Measurements from ENCODE around the gene RXRG.

RXRG gene

DNA sequence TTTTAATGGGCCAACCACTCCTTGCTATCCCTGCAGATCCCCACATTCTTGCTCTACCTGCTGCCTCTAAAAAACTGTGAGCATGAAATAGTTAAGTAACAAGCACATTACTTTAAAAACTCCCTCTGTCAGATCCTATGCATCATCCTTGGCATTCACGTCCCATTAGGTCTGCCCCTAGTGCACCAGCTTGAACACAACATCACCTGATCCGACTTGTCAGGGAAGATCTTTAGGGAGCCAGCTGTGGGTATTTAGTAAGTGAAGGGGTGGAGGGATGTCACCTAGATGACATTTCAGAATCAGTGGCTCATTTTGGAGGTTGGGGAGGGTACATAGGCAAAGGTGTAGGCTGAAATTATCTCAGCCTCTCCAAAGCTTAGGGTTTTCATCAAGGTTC, 33.5 kb downstream of the RXRG start:
- H3K4me3 ChIP-seq (ENCODE audit: low read depth, low read length), result no peak overlapping the region

DNA sequence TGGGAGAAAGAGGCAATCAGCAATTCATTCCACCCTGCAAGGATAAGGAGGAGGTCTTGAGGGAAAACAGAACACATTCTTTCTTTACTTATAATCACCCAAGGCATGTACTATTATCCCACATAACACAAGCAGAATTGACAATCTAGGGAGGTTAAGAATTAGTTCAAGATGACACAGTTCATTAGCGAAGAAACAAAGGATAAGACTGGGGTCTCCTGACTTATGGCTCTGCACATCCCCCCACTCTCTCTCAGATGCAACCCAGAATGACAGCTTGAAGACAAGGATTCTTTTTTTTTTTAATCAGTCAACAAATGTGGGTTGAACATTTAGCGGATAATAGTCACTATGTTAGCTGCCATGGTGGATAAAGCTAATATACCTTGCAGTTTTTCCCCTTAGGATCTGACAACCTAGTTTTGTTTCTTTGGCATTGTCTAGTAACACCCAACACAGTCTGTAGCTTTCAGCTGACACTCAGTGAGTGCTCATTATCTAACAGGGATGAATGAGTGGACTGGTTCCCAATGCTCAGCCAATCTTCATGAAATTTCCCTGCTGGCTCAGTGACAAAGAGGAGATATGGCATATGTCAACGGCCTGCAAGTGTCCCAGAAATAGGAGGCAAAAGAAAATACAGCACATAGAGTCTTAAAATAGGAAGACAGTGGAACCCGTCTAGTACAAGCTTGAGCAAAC, 35.1 kb downstream of the RXRG start:
- no peak overlapping the region for H3K4me3 ChIP-seq (ENCODE audit: low read depth, low read length)

DNA sequence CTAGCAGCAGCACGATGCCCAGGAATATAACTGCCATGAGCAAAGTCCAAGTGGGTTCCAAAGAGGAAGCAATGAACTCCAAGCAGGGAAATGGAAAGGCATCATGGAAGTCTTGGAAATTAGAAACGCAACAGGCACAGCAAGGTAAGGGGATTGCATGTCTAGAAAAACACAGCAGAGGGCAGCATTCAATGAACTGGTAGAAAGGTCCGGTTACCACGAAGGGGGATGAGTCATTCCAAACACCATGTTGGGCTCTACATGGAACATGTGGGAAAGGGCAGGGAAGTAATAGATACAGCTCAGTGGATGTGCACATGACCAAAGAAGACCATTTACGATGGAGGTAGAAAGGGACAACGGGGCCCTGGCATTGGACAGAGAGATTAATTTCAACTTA, 36.4 kb downstream of the RXRG start:
- H3K4me3 ChIP-seq (ENCODE audit: low read depth, low read length), result no peak overlapping the region

DNA sequence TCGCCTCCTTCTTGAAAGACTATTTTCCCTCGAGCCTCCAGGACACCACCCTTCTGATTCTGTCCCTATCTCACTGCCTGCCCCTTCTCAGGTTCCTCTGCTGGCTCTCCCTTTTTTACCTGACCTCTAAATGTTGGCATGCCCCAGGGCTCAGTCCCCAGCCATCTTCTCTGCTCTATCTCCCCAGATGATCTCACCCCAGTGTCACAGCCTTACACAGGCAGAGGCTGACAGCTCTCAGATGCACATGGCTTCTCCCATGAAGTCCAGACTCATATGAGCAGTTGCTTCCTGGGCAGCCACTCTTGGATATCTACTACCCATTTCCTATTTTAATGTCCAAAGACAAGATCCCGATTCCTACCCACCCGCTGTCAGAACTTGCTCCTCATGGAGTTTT, 37.5 kb downstream of the RXRG start:
- H3K4me3 ChIP-seq (ENCODE audit: low read depth, low read length), result no peak overlapping the region

DNA sequence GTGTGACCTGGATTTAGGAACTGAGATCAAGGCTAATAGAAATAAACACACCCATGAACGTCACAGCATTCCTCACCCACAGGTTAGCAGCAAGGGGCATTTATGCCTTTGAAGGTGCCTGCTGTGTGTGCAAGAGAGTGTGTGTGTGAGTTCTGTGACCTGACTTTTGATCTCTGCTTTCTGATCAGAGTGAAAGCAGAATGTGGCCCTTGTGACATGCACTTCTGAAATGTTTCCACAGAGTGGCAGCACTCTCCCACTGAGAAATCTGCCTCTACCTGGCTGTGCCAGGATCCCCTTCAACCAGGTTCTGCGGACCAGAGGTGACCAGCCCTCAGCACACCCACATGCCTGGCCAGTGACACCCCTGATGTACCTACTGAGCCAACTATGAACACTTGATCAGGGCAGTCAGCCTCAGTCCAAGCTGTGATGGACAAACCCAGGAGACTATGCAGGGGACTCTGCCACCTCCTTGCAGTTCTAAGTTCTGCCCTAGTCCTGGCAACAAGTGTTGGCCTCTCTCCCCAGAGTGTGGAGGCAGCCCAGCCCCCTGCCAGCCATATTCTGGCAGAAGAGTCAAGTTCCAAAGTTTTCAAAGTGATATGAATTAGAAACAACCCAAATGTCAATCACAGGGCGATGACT, 41.0 kb downstream of the RXRG start:
- H3K4me3 ChIP-seq (ENCODE audit: low read depth, low read length), result no peak overlapping the region

DNA sequence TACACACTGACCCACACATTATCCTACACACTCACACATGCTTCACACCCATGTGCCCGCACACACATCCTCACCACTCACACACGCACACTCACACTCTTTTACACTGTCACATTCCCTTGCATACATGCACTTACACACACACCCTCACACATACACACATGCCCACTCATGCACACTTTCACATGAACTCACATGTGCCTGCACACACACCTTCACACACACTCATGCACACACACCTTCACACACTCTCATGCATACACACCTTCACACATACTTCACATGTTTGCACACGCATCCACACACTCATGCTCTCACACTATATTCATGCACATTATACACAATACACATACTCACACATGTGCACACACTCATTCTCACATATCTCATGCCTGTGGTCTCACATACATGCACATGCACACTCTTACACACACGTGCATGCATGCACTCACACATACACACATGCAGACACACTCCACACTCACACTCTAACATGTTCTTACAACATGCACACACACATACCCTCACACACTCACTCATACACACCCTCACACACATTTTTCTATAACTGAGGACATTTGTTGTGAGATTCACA, 42.3 kb downstream of the RXRG start:
- no peak overlapping the region for H3K4me3 ChIP-seq (ENCODE audit: low read depth, low read length)

DNA sequence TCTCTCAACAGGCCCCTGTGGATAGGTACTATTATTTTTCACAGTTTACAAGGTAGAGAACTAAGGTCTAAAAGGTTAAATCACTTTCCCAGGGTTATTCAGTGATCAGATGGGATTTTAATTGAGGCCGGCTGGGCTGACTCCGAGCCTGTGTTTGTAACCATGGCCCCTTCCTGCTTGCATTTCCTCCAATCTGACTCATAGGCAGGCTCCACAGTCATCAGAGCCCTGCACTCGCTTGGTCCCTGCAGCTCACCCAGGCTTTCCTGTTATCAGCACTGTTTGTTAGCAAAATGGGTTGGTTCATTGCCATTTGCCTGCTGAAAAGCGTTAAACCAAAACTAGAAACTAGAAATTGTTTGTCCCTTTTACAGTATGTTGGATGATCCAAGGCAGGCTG, 47.0 kb downstream of the RXRG start:
- no peak overlapping the region for H3K4me3 ChIP-seq (ENCODE audit: low read depth, low read length)

DNA sequence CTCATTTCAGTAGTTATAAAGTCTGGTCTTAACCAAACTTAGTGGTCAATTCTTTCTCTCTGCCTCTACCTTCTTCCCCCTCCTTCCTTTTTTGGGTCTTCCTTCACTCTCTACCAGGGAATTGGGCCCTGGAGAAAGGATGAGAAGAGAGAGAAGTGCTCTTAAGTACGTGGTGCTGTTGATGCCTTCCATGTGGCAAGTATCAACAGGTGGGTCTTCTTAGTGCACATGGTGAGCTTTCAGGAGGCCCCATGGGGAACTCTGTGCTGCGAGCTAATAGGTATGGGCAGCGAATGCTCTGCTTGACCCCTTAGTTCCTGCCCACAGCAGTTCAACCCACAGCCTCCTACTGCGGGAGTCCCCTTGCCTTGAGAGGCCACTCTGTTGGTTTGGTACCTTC, 49.0 kb downstream of the RXRG start:
- no peak overlapping the region for H3K4me3 ChIP-seq (ENCODE audit: low read depth, low read length)

DNA sequence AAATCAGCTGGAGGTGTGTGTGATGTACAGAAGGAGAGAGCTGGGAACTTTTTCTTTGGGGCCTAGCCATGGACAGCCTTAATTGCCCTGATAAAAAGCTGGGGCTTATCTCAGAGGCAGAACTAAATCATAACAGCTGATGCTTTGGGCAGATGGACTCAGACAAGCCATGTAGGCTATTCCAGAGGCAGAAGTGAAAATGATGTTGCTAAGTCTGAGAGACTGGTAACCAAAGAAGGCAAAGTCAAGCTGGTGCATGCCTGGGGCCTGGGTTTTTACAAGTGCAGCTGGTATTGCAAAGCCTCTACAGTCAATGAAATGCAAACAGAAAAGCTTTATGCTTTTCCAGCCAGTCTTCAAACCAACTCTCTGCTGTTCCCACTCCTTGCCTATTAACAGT, 49.4 kb downstream of the RXRG start:
- no peak overlapping the region for H3K4me3 ChIP-seq (ENCODE audit: low read depth, low read length)

DNA sequence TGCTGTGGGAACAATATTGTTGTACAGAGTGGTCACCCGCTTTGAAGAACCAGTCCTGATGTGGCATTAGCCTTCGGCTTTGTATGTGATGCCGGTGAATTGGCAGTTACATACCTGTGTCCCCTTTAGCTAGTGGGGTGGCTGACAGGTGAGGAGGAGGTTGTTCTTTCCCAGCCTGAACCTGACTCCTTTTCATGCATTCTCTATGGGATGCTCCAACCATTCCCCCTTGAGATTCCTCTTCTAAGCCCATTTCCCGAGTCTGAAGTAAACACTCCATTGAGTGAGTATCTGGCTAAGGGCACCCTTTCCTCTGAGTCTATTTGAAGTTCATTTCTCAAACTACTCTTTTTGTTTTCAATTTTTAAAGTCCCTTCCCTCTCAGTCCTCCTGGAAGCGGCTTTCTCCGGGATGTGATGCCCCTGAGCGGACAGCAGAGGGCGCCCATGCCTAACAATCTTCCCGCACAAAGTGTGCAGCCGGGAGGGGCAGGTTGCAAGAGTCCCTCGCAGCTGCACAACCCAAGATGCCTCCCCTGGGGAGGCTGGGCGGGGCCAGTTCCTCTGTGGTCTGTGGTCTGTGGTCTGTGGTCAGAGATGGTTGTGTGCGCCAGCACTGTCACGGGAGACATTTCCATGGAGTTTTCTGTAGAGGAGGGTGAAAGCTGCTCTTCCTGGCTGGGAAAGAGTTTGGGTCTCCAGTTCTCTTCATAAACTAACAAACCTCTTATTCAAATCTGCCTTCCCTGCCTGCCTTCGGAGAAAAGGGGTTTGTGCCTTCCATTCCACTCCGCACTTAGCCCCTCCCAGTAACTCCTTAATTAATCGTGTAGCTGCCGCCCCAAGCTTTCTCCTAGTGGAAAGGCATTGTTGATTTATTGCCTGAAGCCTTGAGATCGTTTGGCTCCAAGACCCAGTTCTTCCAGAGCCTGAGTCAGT, 52.0 kb downstream of the RXRG start:
- no peak overlapping the region for H3K4me3 ChIP-seq (ENCODE audit: low read depth, low read length)

DNA sequence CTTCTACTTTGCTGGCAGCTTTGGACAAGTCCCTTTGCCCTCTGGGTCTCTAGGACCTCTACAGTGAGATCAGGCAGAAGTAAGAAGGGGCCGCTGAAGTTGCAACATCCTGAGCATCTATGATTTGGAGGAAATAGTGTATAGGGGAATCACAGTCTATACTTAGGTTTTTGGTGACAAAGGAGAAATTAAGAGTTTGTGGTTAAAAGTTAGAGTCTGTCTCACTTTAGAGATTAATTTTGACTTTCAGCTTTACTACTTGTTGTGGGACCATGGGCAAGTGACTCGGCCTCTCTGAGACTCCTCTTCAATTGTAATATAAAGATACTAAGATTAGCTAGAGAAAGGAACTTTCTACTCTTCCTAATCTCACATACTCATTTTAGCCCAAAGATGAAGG, 55.3 kb downstream of the RXRG start:
- H3K4me3 ChIP-seq (ENCODE audit: low read depth, low read length), result no peak overlapping the region

DNA sequence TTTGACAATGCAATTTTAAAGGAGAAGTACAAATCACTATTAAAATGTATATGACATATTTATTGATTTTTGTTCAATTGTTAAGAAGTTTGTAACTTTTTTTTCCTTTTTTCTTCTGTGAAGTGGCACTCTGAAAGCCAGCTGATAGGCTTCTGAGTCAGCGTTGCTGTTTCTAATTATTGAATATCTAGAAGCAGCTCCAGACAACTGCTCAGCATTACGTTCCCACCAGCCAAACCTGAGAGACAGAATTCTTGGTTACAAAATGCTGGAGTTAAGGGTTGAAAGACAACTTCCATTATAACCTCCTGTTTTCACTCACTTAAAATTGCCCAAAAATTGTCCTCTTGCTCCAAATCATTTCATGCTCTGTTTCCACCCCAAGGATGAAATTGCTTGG, 57.0 kb downstream of the RXRG start:
- no peak overlapping the region for H3K4me3 ChIP-seq (ENCODE audit: low read depth, low read length)

DNA sequence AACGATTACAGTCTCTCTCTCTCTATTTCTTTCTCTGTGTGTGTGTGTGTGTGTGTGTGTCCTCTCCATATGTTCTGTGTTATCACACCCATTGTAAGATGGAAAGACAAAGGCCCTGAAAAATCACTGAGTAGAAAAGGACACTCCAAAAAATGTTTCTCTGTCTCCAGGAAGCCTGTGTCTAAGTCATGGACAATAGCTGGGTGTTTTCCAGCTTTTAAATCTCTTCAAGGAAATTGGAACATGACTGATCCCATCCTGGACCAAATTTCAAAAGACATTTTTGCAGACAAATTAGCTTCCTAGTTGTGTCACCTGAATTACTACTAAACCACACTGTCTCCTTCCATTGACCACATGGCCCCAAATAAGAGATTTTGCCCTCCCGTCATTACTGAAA, 57.4 kb downstream of the RXRG start:
- no peak overlapping the region for H3K4me3 ChIP-seq (ENCODE audit: low read depth, low read length)

DNA sequence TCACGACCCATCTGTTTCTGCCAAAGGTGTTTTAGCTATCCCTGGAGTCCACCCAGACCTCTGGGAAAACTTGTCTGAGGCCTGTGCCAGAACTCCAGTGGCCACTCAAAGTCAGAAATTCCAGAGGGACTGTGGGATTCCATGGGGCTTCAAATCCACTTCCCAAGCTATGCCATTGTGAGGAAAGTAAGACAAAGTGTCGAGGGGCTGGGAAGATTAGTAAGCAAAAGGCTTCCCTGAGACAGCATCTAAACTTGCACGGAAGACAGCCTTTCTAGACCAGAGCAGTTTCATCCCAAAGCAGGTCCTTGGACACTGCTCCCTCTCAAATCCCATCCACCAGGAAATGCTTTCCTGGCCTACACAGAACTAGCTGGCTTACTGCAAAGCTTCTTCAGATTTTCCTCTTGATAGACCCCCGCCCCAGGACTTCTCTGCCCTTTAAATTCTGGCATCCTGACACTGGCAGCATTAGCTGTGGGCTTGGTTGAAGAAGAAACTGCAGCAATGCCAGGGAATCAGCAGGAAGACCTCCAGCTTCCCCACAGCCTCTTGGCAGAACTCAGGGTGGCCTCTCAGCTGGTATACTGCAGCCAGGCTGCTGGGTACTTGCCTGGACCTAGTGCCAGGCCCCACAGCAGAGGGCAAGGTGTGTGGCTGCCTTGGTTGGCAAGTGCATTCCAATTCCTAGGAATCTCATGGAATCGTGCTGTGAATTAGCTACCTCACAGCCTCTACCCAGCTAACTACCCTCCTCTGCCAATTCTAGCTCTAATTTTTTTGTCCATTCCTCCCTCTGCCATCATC, 61.1 kb downstream of the RXRG start:
- H3K4me3 ChIP-seq (ENCODE audit: low read depth, low read length), result no peak overlapping the region

DNA sequence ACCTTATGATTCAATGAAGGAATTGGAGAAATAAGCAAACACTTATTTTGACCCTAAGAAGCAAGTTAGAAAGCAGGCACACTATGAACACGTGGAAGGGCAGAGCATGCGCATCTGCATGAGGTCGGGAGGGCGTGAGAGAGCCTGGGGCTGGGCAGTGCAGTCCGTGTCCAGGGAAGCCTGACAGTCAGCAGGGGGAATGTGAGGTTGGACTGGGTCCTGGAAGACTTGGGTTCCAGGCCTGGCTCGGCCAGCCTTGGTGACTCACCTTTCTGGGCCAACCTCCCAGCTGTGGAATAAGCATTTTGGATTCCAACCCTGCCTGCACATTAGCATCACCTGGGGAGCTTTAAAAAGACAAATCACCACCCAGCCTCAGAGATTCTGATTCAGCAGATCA, 61.9 kb downstream of the RXRG start:
- H3K4me3 ChIP-seq (ENCODE audit: low read depth, low read length), result no peak overlapping the region

DNA sequence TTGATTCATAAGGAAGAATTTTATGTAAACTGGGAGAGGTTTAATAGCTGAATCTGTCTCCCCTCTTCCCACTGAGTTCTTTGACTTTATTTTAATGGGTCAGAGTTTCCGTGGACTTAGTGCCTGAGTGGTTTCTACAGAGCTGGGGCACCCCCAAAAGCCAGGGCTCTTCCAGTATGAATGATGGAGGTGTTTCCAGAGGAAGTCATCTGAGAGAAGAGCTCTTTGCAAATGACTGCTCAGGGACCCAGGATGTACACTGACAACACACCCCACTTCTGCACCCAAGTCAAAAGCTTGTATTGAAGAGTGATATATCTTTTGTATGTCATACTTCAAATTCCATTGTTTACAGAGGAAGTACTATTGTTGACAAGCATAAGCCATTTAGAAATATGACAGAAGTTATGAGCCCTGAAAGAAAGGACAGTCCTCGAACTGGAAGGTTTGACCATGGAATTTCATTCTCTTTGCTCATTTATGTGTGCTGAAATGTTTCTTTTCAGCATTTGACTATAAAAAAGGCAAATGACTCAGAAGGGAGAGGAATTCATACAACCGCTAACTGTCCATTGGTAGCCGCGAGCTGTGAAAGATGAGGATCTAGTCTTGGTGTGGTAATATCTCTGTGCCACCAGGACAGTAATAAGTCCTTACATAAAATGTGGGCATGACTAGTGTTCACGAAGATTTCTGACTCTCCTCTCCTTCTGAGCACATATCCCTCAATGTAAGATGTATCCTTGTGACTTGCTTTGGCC, 63.0 kb downstream of the RXRG start:
- no peak overlapping the region for H3K4me3 ChIP-seq (ENCODE audit: low read depth, low read length)

DNA sequence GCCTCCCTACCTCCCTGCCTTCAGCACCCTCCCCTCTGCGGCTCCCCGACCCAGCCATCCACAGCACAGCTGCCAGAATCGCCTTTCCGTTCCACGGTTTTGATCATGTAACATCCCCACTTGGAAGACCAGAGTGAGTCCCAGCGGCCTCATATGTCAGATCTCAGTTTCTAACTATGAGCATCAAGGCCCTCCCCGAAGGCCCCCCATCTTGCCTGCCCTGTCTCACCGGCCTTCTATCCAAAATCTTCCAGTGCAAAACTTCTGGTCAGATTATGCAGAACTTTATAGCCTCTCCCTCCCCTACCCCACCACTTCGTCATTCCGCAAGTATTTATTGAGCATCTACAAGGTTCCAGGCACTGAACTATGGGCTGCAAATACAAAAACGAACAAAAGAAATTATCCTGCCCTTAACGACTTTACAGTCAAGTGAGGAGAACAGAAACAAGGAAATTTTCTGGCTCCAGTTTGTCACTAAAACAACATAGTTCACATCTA, 68.1 kb downstream of the RXRG start:
- H3K4me3 ChIP-seq (ENCODE audit: low read depth, low read length), result peak overlapping the region; percentile 41

DNA sequence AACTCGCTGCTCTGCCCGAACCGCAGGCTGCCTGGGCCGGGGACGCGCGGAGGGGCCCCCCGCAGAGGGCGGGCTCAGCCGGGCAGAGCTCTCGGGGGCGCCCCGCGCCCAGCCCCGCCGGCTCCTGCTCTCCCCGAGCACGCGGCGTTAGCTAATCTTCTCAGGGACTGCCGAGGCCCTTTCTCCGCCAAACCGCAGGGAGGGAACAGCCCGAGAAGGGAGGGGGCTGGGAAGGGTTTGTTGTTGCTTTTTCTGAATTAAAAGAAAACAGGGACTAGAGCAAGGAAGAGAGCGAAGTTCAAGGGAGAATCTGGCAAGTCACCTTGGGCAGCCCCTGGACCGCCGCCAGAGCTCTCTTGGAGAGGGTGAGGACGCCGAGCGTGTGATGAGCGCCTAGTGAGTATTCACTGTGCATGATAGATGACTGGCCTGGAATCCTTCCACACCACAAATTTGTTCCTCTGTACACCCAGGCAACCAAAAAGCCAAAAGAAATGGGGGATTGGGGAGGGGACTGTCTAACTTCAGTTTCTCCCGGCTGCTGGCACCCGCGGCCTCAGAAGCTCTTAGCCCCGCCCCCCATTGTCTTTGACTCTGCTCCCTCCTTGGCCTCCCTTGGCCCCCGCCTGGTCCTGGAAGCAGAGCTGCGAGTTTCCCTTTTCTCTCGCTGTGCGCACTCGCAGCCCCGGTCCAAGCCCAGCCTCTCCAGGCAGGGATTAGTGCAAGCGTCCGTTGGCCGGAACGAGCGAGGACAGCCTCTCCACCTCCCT, 68.7 kb downstream of the RXRG start:
- peak overlapping the region; percentile 41 for H3K4me3 ChIP-seq (ENCODE audit: low read depth, low read length)

DNA sequence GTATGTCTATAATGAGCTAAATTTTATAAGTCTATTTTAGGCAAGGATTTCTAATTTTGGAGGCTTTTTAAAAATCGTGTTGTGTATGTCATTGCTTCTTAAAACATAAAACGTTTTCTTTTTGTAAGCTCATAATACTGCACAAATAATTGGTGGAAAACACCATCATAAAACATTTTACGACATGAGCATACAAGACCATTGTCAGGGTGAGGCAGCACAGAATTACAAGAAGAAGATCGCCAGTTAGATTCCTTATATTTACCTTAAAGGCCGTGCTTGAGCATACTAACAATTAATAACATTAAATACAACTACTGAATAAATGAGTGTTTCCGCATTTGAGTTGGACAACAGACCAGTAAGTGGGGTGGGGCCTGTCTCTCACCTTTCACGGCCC, 69.3 kb downstream of the RXRG start:
- peak overlapping the region; percentile 41 for H3K4me3 ChIP-seq (ENCODE audit: low read depth, low read length)

All from iPS-11a (cell line).